A549 (cell line): ENCODE data around the gene OPRL1. TPM values are rescaled to one million over a fixed set of nuclear protein-coding genes. Genes with fewer than 3 reads are reported as not detected.

Source experiments
- ATAC-seq, 2 experiments: fragments of 200-7000 bp in 1 of 2; fragments of >200 bp in 1 of 2; cut with Nextera tagmentation in 1 of 2; cut with Tn5 transposase in 1 of 2; 3 replicates each; pipeline versions ENCODE4 v1.8.0 to v1.9.1; 2018 to 2020; ENCODE audit warnings: mild to moderate bottlenecking in 1 of 2, moderate library complexity in 1 of 2
- CTCF ChIA-PET: fragments of 300-600 bp; sonication (Branson Sonifier 250); formaldehyde crosslinking; extraction: SDS; loops from one replicate; lab custom pipeline; 2021; ENCODE audit warnings: antibody characterized with exemption, inconsistent platforms; lab: Yijun Ruan, JAX
- POLR2A ChIA-PET: fragments of 350-600 bp; formaldehyde crosslinking; extraction: SDS; loops from one replicate; lab custom pipeline; 2021; ENCODE audit warnings: antibody characterized with exemption, inconsistent platforms; lab: Yijun Ruan, JAX
- DNase-seq, 2 experiments: peaks; one replicate each; pipeline versions ENCODE4 v3.0.0 to v3.0.0-alpha.2; 2011 to 2016; ENCODE audit warnings: low read depth in 1 of 2, low spot score in 1 of 2
- FAIRE-seq: peaks from 2 replicates; lab custom pipeline; 2011; peaks lifted over from hg19 to GRCh38; lab: Jason Lieb, UNC
- H3K27ac ChIP-seq, 2 experiments: fragments of >200 bp; sonication (Bioruptor Twin); formaldehyde crosslinking; 3 replicates each; pipeline ENCODE4 v1.5.1; 2016 to 2017
- H3K4me1 ChIP-seq: fragments of >200 bp; sonication (Bioruptor Twin); formaldehyde crosslinking; 3 replicates; pipeline ENCODE4 v1.6.1; 2016
- H3K4me2 ChIP-seq: fragments of >200 bp; sonication (Bioruptor Twin); formaldehyde crosslinking; 3 replicates; pipeline ENCODE4 v1.6.1; 2016
- H3K4me3 ChIP-seq: fragments of >200 bp; sonication (Bioruptor Twin); formaldehyde crosslinking; 3 replicates; pipeline ENCODE4 v1.5.1; 2016
- H3K9me3 ChIP-seq: fragments of >200 bp; sonication (Bioruptor Twin); formaldehyde crosslinking; 3 replicates; pipeline ENCODE4 v1.6.1; 2016
- BHLHE40 ChIP-seq: IDR thresholded peaks from 2 replicates; pipeline ENCODE4 v1.6.1; 2012; ENCODE audit warnings: low read depth, low read length, inconsistent platforms
- CBX8 ChIP-seq: fragments of 200-600 bp; sonication (generic); IDR thresholded peaks from 2 replicates; pipeline ENCODE4 v1.6.1; 2016
- EHF ChIP-seq: fragments of 250-450 bp; sonication (Bioruptor Pico); IDR thresholded peaks from 2 replicates; pipeline ENCODE4 v1.5.0; 2020; ENCODE audit warnings: mild to moderate bottlenecking
- EP300 ChIP-seq, 2 experiments: fragments of >200 bp; sonication (Bioruptor Twin); formaldehyde crosslinking; IDR thresholded peaks; 2 replicates in 1 of 2; 3 replicates in 1 of 2; pipeline ENCODE4 v1.6.1; 2016 to 2017
- HDAC2 ChIP-seq: fragments of 200-600 bp; sonication (generic); IDR thresholded peaks from 2 replicates; pipeline ENCODE4 v1.6.1; 2016
- HEYL ChIP-seq: fragments of 250-450 bp; sonication (Bioruptor Pico); IDR thresholded peaks from 2 replicates; pipeline ENCODE4 v1.8.0; 2021; ENCODE audit warnings: mild to moderate bottlenecking, moderate library complexity
- HOXB5 ChIP-seq: fragments of 250-450 bp; sonication (Bioruptor Pico); IDR thresholded peaks from 2 replicates; pipeline ENCODE4 v1.5.0; 2020; ENCODE audit warnings: mild to moderate bottlenecking, moderate library complexity
- JUN ChIP-seq, 2 experiments: fragments of >200 bp; sonication (Bioruptor Twin); formaldehyde crosslinking; IDR thresholded peaks; 2 replicates in 1 of 2; 3 replicates in 1 of 2; pipeline ENCODE4 v1.6.1; 2016 to 2017
- JUNB ChIP-seq: fragments of >200 bp; sonication (Bioruptor Twin); formaldehyde crosslinking; IDR thresholded peaks from 2 replicates; pipeline ENCODE4 v1.6.1; 2016
- KDM5A ChIP-seq: fragments of 200-600 bp; sonication (generic); IDR thresholded peaks from 2 replicates; pipeline ENCODE4 v1.6.1; 2016; ENCODE audit warnings: antibody characterized with exemption, mild to moderate bottlenecking
- MAFK ChIP-seq: fragments of 450-650 bp; IDR thresholded peaks from 2 replicates; pipeline ENCODE4 v1.6.1; 2014; ENCODE audit not compliant: partially characterized antibody
- MAZ ChIP-seq: fragments of 150-350 bp; IDR thresholded peaks from 2 replicates; pipeline ENCODE4 v1.6.1; 2014; ENCODE audit warnings: antibody characterized with exemption, low read depth, low read length, borderline replicate concordance
- POLR2A ChIP-seq: IDR thresholded peaks from 2 replicates; pipeline ENCODE4 v1.6.1; 2012; ENCODE audit warnings: mild to moderate bottlenecking, low read length
- SMC3 ChIP-seq: fragments of >200 bp; sonication (Bioruptor Twin); formaldehyde crosslinking; IDR thresholded peaks from 3 replicates; pipeline ENCODE4 v1.6.1; 2018; ENCODE audit warnings: inconsistent platforms
- TFCP2L1 ChIP-seq: fragments of 250-450 bp; sonication (Bioruptor Pico); IDR thresholded peaks from 2 replicates; pipeline ENCODE4 v1.5.0; 2021; ENCODE audit warnings: mild to moderate bottlenecking
- ZFP36 ChIP-seq: fragments of 450-650 bp; IDR thresholded peaks from 2 replicates; pipeline ENCODE4 v1.6.1; 2014; ENCODE audit warnings: borderline replicate concordance; ENCODE audit not compliant: partially characterized antibody
- WGBS: methylation state at CpG from one replicate; pipeline ENCODE4 v1.1.6; 2017; ENCODE audit errors: missing lambda C conversion rate; 5-methylcytosine and 5-hydroxymethylcytosine counted together
- polyA plus RNA-seq, 4 experiments: library from polyadenylated mRNA; depleted of rRNA in 3 of 4; stranded (reverse); fragments of >200 nt; fragmentation: RNase III in 1 of 4; extraction: RNeasy Plus Mini Kit Qiagen cat#74134 plus additional on column Dnase treatment in 1 of 4; gene quantifications; 2 replicates in 3 of 4; 3 replicates in 1 of 4; pipeline ENCODE4 v1.2.3, GENCODE V29; 2011 to 2017
- TF ChIP-seq, protein P1 (sequence below): fragments of 150-350 bp; IDR thresholded peaks from 2 replicates; pipeline ENCODE4 v1.6.1; 2014; ENCODE audit warnings: low read depth, mild to moderate bottlenecking, low read length
- TF ChIP-seq, protein P2 (sequence below): IDR thresholded peaks from 2 replicates; pipeline ENCODE4 v1.6.1; 2012
- TF ChIP-seq, protein P3 (sequence below): fragments of >200 bp; sonication (Bioruptor Twin); formaldehyde crosslinking; IDR thresholded peaks from 3 replicates; pipeline ENCODE4 v1.5.1; 2016

The OPRL1 gene
- polyA plus RNA-seq, 2 of the 4 experiments (the other 2 are of a cell fraction): 0.54 to 1.2 TPM

GRCh38 chr20:64052326-64052722 is 27.6 kb upstream of the OPRL1 start:
- Histone ChIP-seq H3K4me3 (no peak overlapping the region), H3K4me2 (no peak overlapping the region), H3K9me3 (no peaks in the 10 kb centered on the region), H3K4me1 (peaks cover 46% of the 10 kb centered on the region), H3K27ac (peak overlapping the region in 1 of 2 experiments; percentile 52; a peak in 2 of 6 replicates)
- CTCF ChIA-PET: interaction anchor here (0.8 to 6.1 kb wide), 8 partner anchors 10 to 514 kb away, joined by 3 to 85 read pairs (median 4); partner anchors contain the start of genes RGS19 and TCEA2
- FAIRE-seq: no peak
- 97% methylated on average over 5 of the region's 10 CpGs for WGBS
- ATAC-seq: no peak
- no peak for DNase-seq
- TF ChIP-seq, protein P1, sequence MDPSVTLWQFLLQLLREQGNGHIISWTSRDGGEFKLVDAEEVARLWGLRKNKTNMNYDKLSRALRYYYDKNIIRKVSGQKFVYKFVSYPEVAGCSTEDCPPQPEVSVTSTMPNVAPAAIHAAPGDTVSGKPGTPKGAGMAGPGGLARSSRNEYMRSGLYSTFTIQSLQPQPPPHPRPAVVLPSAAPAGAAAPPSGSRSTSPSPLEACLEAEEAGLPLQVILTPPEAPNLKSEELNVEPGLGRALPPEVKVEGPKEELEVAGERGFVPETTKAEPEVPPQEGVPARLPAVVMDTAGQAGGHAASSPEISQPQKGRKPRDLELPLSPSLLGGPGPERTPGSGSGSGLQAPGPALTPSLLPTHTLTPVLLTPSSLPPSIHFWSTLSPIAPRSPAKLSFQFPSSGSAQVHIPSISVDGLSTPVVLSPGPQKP: no peak
- TF ChIP-seq TFCP2L1 (CRISPR knock-in tag): no peak
- no peak for TF ChIP-seq CBX8
- no peak for TF ChIP-seq POLR2A
- TF ChIP-seq, protein P2, sequence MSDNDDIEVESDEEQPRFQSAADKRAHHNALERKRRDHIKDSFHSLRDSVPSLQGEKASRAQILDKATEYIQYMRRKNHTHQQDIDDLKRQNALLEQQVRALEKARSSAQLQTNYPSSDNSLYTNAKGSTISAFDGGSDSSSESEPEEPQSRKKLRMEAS: no peak
- no peak for TF ChIP-seq SMC3
- no peak for TF ChIP-seq HOXB5 (CRISPR knock-in tag)
- POLR2A ChIA-PET: interaction anchor here (6.5 kb wide), 1 partner anchor 10 kb away, joined by 29 read pairs; the partner anchor contains the start of gene TCEA2

DNA sequence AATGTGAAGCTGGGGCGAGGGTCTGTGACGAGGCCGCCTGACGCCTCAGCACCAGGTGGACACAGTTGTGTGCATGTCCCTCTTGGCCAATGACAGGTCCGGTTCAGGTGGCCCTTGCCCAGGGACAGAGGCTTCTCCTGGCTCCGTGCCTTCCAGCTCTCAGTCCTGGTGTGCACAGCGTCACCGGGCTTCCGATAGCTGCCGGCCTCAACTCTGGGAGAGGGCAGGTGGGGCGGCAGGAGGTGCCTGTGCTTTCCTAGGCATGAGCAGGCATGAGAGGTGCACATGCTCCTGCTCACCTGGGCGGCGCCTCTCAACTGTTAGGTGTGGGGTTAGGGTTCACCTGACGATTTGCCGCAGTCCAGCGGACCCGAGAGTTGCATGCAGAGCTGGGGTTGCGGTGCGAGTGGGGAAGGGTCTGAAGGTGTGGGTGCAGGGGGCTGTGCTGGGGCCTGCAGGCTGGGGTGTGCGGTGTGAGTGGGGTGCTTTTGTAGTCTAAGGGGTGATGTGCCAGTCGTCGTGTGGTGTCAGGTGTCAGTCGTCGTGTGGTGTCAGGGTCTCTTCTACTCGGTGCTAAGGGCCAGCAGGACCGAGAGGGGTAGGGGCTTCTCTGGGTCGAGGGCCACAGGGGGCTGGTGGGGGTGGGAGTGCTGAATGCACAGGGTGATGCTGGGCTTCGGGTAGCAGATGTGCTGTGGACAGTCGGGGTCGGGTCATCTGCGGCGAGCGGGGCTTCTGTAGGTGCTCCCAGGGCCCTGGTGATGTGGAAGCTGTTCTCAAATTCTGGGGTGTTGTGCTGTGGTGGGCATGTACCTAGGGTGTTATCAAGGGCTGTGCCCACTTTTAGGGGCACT is 26.7 kb upstream of the OPRL1 start:
- CTCF ChIA-PET: interaction anchor here (0.5 to 6.1 kb wide), 13 partner anchors 9 to 515 kb away, joined by 3 to 85 read pairs (median 5); partner anchors contain the start of genes RGS19 and TCEA2
- no peak for ATAC-seq
- WGBS: 90% methylated on average over 28 of the region's 33 CpGs
- TF ChIP-seq BHLHE40 (no peak), ZFP36 (no peak), HEYL (CRISPR knock-in tag) (no peak), JUN (IDR thresholded peaks at IDR 0.05) (no peak), CBX8 (no peak), EP300 (IDR thresholded peaks at IDR 0.05) (no peak), JUNB (no peak), HDAC2 (no peak), MAZ (no peak), KDM5A (no peak), EHF (no peak), MAFK (no peak)
- TF ChIP-seq, protein P3, sequence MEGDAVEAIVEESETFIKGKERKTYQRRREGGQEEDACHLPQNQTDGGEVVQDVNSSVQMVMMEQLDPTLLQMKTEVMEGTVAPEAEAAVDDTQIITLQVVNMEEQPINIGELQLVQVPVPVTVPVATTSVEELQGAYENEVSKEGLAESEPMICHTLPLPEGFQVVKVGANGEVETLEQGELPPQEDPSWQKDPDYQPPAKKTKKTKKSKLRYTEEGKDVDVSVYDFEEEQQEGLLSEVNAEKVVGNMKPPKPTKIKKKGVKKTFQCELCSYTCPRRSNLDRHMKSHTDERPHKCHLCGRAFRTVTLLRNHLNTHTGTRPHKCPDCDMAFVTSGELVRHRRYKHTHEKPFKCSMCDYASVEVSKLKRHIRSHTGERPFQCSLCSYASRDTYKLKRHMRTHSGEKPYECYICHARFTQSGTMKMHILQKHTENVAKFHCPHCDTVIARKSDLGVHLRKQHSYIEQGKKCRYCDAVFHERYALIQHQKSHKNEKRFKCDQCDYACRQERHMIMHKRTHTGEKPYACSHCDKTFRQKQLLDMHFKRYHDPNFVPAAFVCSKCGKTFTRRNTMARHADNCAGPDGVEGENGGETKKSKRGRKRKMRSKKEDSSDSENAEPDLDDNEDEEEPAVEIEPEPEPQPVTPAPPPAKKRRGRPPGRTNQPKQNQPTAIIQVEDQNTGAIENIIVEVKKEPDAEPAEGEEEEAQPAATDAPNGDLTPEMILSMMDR: no peak
- TF ChIP-seq, all 56 proteins: peak for 0
- Histone ChIP-seq H3K4me3 (no peak overlapping the region), H3K9me3 (no peaks in the 10 kb centered on the region), H3K4me1 (peaks cover 55% of the 10 kb centered on the region), H3K27ac (no peak overlapping the region), H3K4me2 (no peak overlapping the region)
- DNase-seq (no peak), FAIRE-seq (no peak)
- POLR2A ChIA-PET: interaction anchor here (6.5 kb wide), 1 partner anchor 9 kb away, joined by 29 read pairs; the partner anchor contains the start of gene TCEA2
